H9 (cell line): Measurements from ENCODE around the gene SLA2. TPM values are rescaled to one million over a fixed set of nuclear protein-coding genes. Genes with fewer than 3 reads are reported as not detected.

ENCODE experiments used
- DNase-seq: peaks from one replicate; pipeline ENCODE4 v3.0.0-alpha.2; 2017
- H2AFZ ChIP-seq: one replicate; pipeline ENCODE4 v1.6.1; 2013; ENCODE audit warnings: mild to moderate bottlenecking, low read length, control low read depth, moderate library complexity
- H2AK5ac ChIP-seq: 2 replicates; pipeline ENCODE4 v1.6.1; 2013; ENCODE audit warnings: low read length, control low read depth, mixed read lengths; ENCODE audit not compliant: insufficient read length
- H2BK120ac ChIP-seq: one replicate; pipeline ENCODE4 v1.6.1; 2013; ENCODE audit warnings: low read depth, mild to moderate bottlenecking, low read length, control low read depth, inconsistent platforms; ENCODE audit not compliant: poor library complexity, severe bottlenecking
- H2BK12ac ChIP-seq: 2 replicates; pipeline ENCODE4 v1.6.1; 2013; ENCODE audit warnings: low read length, control low read depth, mixed read lengths, low read depth; ENCODE audit not compliant: insufficient read length
- H2BK15ac ChIP-seq: 2 replicates; pipeline ENCODE4 v1.6.1; 2013; ENCODE audit warnings: low read depth, low read length, control low read depth
- H2BK20ac ChIP-seq: one replicate; pipeline ENCODE4 v1.6.1; 2013; ENCODE audit warnings: low read depth, mild to moderate bottlenecking, low read length, control low read depth, inconsistent platforms; ENCODE audit not compliant: poor library complexity, severe bottlenecking
- H2BK5ac ChIP-seq: 2 replicates; pipeline ENCODE4 v1.6.1; 2013; ENCODE audit warnings: low read length, control low read depth, mixed read lengths; ENCODE audit not compliant: insufficient read length
- H3K14ac ChIP-seq: 2 replicates; pipeline ENCODE4 v1.6.1; 2013; ENCODE audit warnings: low read length, control low read depth; ENCODE audit not compliant: insufficient read depth
- H3K18ac ChIP-seq: 2 replicates; pipeline ENCODE4 v1.6.1; 2013; ENCODE audit warnings: low read depth, mild to moderate bottlenecking, mixed read lengths, low read length, control low read depth; ENCODE audit not compliant: insufficient read length
- H3K23ac ChIP-seq: 2 replicates; pipeline ENCODE4 v1.6.1; 2013; ENCODE audit warnings: low read length, control low read depth, mixed read lengths, low read depth; ENCODE audit not compliant: insufficient read length
- H3K23me2 ChIP-seq: 2 replicates; pipeline ENCODE4 v1.6.1; 2013; ENCODE audit warnings: low read depth, mild to moderate bottlenecking, mixed read lengths, low read length, control low read depth; ENCODE audit not compliant: insufficient read length, poor library complexity, severe bottlenecking
- H3K27ac ChIP-seq: 2 replicates; pipeline ENCODE4 v1.5.1; 2013; ENCODE audit warnings: low read length, control low read depth, mixed read lengths, low read depth; ENCODE audit not compliant: insufficient read length
- H3K27me3 ChIP-seq: 2 replicates; pipeline ENCODE4 v1.6.1; 2013; ENCODE audit warnings: low read length, control low read depth, inconsistent platforms; ENCODE audit not compliant: insufficient read depth
- H3K4ac ChIP-seq: 2 replicates; pipeline ENCODE4 v1.6.1; 2013; ENCODE audit warnings: low read depth, mild to moderate bottlenecking, control low read depth, inconsistent platforms, low read length, moderate library complexity
- H3K4me1 ChIP-seq: 2 replicates; pipeline ENCODE4 v1.6.1; 2013; ENCODE audit warnings: low read length, control low read depth, inconsistent platforms; ENCODE audit not compliant: insufficient read depth
- H3K4me2 ChIP-seq: 2 replicates; pipeline ENCODE4 v1.6.1; 2013; ENCODE audit warnings: low read length, control low read depth, mixed read lengths; ENCODE audit not compliant: insufficient read length, insufficient read depth
- H3K56ac ChIP-seq: 2 replicates; pipeline ENCODE4 v1.6.1; 2013; ENCODE audit warnings: low read depth, mild to moderate bottlenecking, mixed read lengths, low read length, control low read depth; ENCODE audit not compliant: insufficient read length
- H3K79me1 ChIP-seq: 2 replicates; pipeline ENCODE4 v1.6.1; 2013; ENCODE audit warnings: low read depth, mild to moderate bottlenecking, moderate library complexity, low read length, control low read depth, inconsistent platforms; ENCODE audit not compliant: insufficient read depth, poor library complexity, severe bottlenecking
- H3K79me2 ChIP-seq: 2 replicates; pipeline ENCODE4 v1.6.1; 2013; ENCODE audit warnings: low read length, control low read depth, inconsistent platforms; ENCODE audit not compliant: insufficient read depth
- H3K9ac ChIP-seq: 2 replicates; pipeline ENCODE4 v1.6.1; 2013; ENCODE audit warnings: low read length, control low read depth, mixed read lengths; ENCODE audit not compliant: insufficient read length; ENCODE audit errors: extremely low read depth
- H3K9me3 ChIP-seq: one replicate; pipeline ENCODE4 v1.6.1; 2013; ENCODE audit warnings: low read depth, low read length, inconsistent platforms; ENCODE audit not compliant: control insufficient read depth
- H3T11ph ChIP-seq: one replicate; pipeline ENCODE4 v1.6.1; 2013; ENCODE audit warnings: mild to moderate bottlenecking, low read length, control low read depth, inconsistent platforms
- H4K20me1 ChIP-seq: one replicate; pipeline ENCODE4 v1.6.1; 2013; ENCODE audit not compliant: control insufficient read depth, insufficient read length, insufficient read depth
- H4K5ac ChIP-seq: 2 replicates; pipeline ENCODE4 v1.6.1; 2013; ENCODE audit warnings: low read depth, mild to moderate bottlenecking, mixed read lengths, low read length, control low read depth; ENCODE audit not compliant: insufficient read length
- H4K8ac ChIP-seq: replicated peaks from 2 replicates; pipeline ENCODE4 v1.6.1; 2013; ENCODE audit warnings: low read length, control low read depth, mixed read lengths, low read depth; ENCODE audit not compliant: insufficient read length
- H4K91ac ChIP-seq: 2 replicates; pipeline ENCODE4 v1.6.1; 2013; ENCODE audit warnings: low read depth, mild to moderate bottlenecking, moderate library complexity, mixed read lengths, low read length, control low read depth; ENCODE audit not compliant: insufficient read length
- H3K27ac Mint-ChIP-seq, 3 experiments: 2 replicates in 2 of 3; 3 replicates in 1 of 3; pipeline ENCODE4 v1.8.0; 2020 to 2021; ENCODE audit warnings: mixed read lengths in 3 of 3, mild to moderate bottlenecking in 1 of 3, moderate library complexity in 1 of 3
- H3K27me3 Mint-ChIP-seq: 2 replicates; pipeline ENCODE4 v1.8.0; 2021; ENCODE audit warnings: low read depth, mild to moderate bottlenecking, moderate library complexity, mixed read lengths
- H3K36me3 Mint-ChIP-seq, 3 experiments: 2 replicates in 2 of 3; 3 replicates in 1 of 3; pipeline ENCODE4 v1.8.0; 2020 to 2021; ENCODE audit warnings: low read depth in 3 of 3, mixed read lengths in 3 of 3; ENCODE audit not compliant: insufficient read depth in 1 of 3
- H3K4me1 Mint-ChIP-seq, 2 experiments: 2 replicates each; pipeline ENCODE4 v1.8.0; 2020; ENCODE audit warnings: mixed read lengths in 2 of 2
- H3K4me3 Mint-ChIP-seq, 2 experiments: 2 replicates in 1 of 2; 3 replicates in 1 of 2; pipeline ENCODE4 v1.8.0; 2020 to 2021; ENCODE audit warnings: mild to moderate bottlenecking in 2 of 2, mixed read lengths in 2 of 2, moderate library complexity in 1 of 2
- H3K9me3 Mint-ChIP-seq, 2 experiments: 2 replicates in 1 of 2; 3 replicates in 1 of 2; pipeline ENCODE4 v1.8.0; 2020; ENCODE audit warnings: mild to moderate bottlenecking in 2 of 2, mixed read lengths in 2 of 2, moderate library complexity in 1 of 2
- WGBS: extraction: QIAGEN DNeasy Blood & Tissue Kit; methylation state at CpG from one replicate; pipeline ENCODE4 v1.1.7; 2013; ENCODE audit warnings: missing lambda C conversion rate, low lambda C conversion rate, mixed read lengths; ENCODE audit not compliant: insufficient read length; ENCODE audit errors: extremely low coverage; 5-methylcytosine and 5-hydroxymethylcytosine counted together
- total RNA-seq: library from RNA; stranded (reverse); gene quantifications from 2 replicates; pipeline ENCODE4 v1.2.1, GENCODE V29; 2021
- TF ChIP-seq, protein P1 (sequence below): fragments of 200-600 bp; sonication (generic); conservative IDR thresholded peaks from 3 replicates; pipeline ENCODE4 v1.8.0; 2021; ENCODE audit warnings: antibody characterized with exemption, mild to moderate bottlenecking

The SLA2 gene
- total RNA-seq, 1 experiment from 2014 or later: 0.20 TPM

DNA sequence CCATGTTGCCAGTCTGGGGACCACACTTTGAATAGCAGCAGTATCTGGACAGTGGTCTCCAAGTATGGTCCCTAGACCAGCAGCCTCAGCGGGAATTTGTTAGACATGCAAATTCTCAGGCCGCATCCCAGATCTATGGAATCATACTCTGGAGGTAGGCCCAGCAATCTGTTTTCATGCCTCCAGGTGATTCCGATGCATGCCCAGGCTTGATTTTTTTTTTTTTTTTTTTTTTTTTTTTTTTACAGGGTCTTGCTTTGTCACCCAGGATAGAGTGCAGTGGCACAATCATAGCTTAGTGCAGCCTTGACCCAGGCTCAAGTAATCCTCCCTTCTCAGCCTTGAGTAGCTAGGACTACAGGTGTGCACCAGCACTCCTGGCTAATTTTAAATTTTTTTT is 682 bp upstream of the SLA2 start:
- no peaks in the 10 kb centered on the region for H3K27me3 ChIP-seq
- Mint-ChIP-seq H3K27me3 (no peaks in the 10 kb centered on the region; the same call in 1 of the 2 replicates), H3K9me3 (no peaks in the 10 kb centered on the region), H3K27ac (peak overlapping the region in 2 of 3 experiments; percentile 53 to 76; a peak in 4 of 7 replicates), H3K4me1 (peaks cover 29 to 30% of the 10 kb centered on the region in 2 experiments), H3K4me3 (no peak overlapping the region), H3K36me3 (no peaks in the 10 kb centered on the region)
- no peak overlapping the region for H3K14ac ChIP-seq
- no peak overlapping the region for H2BK5ac ChIP-seq
- no peaks in the 10 kb centered on the region for H3K23me2 ChIP-seq
- no peak overlapping the region for H2AFZ ChIP-seq
- no peak overlapping the region for H4K8ac ChIP-seq
- no peaks in the 10 kb centered on the region for H3K79me1 ChIP-seq
- peak overlapping the region; percentile 30 for H2BK120ac ChIP-seq
- no peak overlapping the region for H3K9ac ChIP-seq
- H3K56ac ChIP-seq: no peak overlapping the region
- H4K91ac ChIP-seq: no peak overlapping the region
- no peak overlapping the region for H3K4me2 ChIP-seq
- no peak overlapping the region for H4K5ac ChIP-seq
- no peak overlapping the region for H2BK20ac ChIP-seq
- peaks cover 8% of the 10 kb centered on the region; the same call in 1 of the 2 replicates for H3K4me1 ChIP-seq
- DNase-seq: no peak
- no peak overlapping the region for H3K23ac ChIP-seq
- H2BK15ac ChIP-seq: no peak overlapping the region
- TF ChIP-seq, protein P1, sequence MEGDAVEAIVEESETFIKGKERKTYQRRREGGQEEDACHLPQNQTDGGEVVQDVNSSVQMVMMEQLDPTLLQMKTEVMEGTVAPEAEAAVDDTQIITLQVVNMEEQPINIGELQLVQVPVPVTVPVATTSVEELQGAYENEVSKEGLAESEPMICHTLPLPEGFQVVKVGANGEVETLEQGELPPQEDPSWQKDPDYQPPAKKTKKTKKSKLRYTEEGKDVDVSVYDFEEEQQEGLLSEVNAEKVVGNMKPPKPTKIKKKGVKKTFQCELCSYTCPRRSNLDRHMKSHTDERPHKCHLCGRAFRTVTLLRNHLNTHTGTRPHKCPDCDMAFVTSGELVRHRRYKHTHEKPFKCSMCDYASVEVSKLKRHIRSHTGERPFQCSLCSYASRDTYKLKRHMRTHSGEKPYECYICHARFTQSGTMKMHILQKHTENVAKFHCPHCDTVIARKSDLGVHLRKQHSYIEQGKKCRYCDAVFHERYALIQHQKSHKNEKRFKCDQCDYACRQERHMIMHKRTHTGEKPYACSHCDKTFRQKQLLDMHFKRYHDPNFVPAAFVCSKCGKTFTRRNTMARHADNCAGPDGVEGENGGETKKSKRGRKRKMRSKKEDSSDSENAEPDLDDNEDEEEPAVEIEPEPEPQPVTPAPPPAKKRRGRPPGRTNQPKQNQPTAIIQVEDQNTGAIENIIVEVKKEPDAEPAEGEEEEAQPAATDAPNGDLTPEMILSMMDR: no peak
- WGBS: no CpG with 5 or more reads among the region's 3 CpGs
- H2BK12ac ChIP-seq: no peak overlapping the region
- H3K18ac ChIP-seq: no peak overlapping the region
- H3T11ph ChIP-seq: no peak overlapping the region
- H3K79me2 ChIP-seq: no peaks in the 10 kb centered on the region
- no peak overlapping the region for H2AK5ac ChIP-seq
- H4K20me1 ChIP-seq: no peaks in the 10 kb centered on the region
- H3K9me3 ChIP-seq: no peaks in the 10 kb centered on the region
- no peak overlapping the region for H3K4ac ChIP-seq
- H3K27ac ChIP-seq: no peak overlapping the region
